Gastrocnemius medialis (tissue), 4 donors: ENCODE data around the gene TPM2. TPM values are rescaled to one million over a fixed set of nuclear protein-coding genes. Genes with fewer than 3 reads are reported as not detected.

Experiments used
- ATAC-seq, 2 donors: fragments of 150-250 bp; one replicate each; pipeline ENCODE4 v1.9.1; 2016
- DNase-seq, 2 donors: peaks; one replicate each; pipeline ENCODE4 v3.0.0-alpha.2; 2019
- H3K27ac ChIP-seq, 4 donors: fragments of 200-600 bp; sonication (generic); 1 replicate in 1 of 4; 2 replicates in 3 of 4; pipeline ENCODE4 v1.5.1; 2016 to 2018; ENCODE audit warnings: mild to moderate bottlenecking in 2 of 4, moderate library complexity in 1 of 4
- H3K27me3 ChIP-seq, 3 donors: fragments of 200-600 bp; sonication (generic) in 2 of 3; 1 replicate in 1 of 3; 2 replicates in 2 of 3; pipeline versions ENCODE4 v1.5.1 to v1.6.0; 2016 to 2019; ENCODE audit warnings: mild to moderate bottlenecking in 1 of 3, moderate library complexity in 1 of 3
- H3K36me3 ChIP-seq, 2 donors: fragments of 200-600 bp; sonication (generic) in 1 of 2; one replicate each; pipeline ENCODE4 v1.5.1; 2017 to 2018
- H3K4me1 ChIP-seq, 2 donors: fragments of 200-600 bp; sonication (generic) in 1 of 2; one replicate each; pipeline ENCODE4 v1.5.1; 2016 to 2017; ENCODE audit warnings: mild to moderate bottlenecking in 2 of 2
- H3K4me3 ChIP-seq, 4 donors: fragments of 200-600 bp; sonication (generic) in 3 of 4; 1 replicate in 1 of 4; 2 replicates in 3 of 4; pipeline ENCODE4 v1.5.1; 2016 to 2019; ENCODE audit warnings: mild to moderate bottlenecking in 2 of 4
- H3K9me3 ChIP-seq, 3 donors: fragments of 200-600 bp; sonication (generic) in 2 of 3; 1 replicate in 1 of 3; 2 replicates in 2 of 3; pipeline ENCODE4 v1.5.1; 2016 to 2019
- CTCF ChIP-seq, 5 experiments: fragments of 450-650 bp in 3 of 5; fragments of 200-600 bp in 2 of 5; sonication (generic) in 2 of 5; IDR thresholded peaks in 4 of 5; conservative IDR thresholded peaks in 1 of 5; 1 replicate in 4 of 5; 2 replicates in 1 of 5; pipeline ENCODE4 v1.5.1; 2016 to 2019; ENCODE audit warnings: antibody characterized with exemption in 5 of 5, mild to moderate bottlenecking in 3 of 5, moderate library complexity in 3 of 5
- POLR2A ChIP-seq, 2 donors: fragments of 450-650 bp; IDR thresholded peaks; one replicate each; pipeline ENCODE4 v1.6.1; 2017; ENCODE audit warnings: antibody characterized with exemption in 2 of 2, mild to moderate bottlenecking in 2 of 2, moderate library complexity in 2 of 2
- in situ Hi-C, 4 donors: fragments of 200-750 bp; cut with MboI; loops; one replicate each; pipeline versions ENCODE4 v1.15.0 to v1.8.0; 2017; ENCODE audit warnings: low sequenced_read_pairs in 4 of 4
- intact Hi-C: fragments of 100-400 bp; cut with DNase I; formaldehyde crosslinking; loops from one replicate; pipeline ENCODE4 v1.15.1; 2023; ENCODE audit warnings: low total_unique reads
- total RNA-seq, 4 donors: library from RNA; depleted of rRNA; stranded (reverse); fragments of >200 nt; gene quantifications; one replicate each; pipeline versions ENCODE4 v1.1.0 to v1.2.3, GENCODE V29; 2016

The TPM2 gene
- total RNA-seq, 4 donors from 2014 or later, result 6,121 to 7,913 (median 7,020) TPM

- TF ChIP-seq CTCF (IDR thresholded peaks at IDR 0.05 in 4 of 5, conservative IDR thresholded peaks at IDR 0.05 in 1 of 5) (no peak), POLR2A (IDR thresholded peaks at IDR 0.05) (no peak)
These were observed 7.0 kb downstream of the TPM2 start for GRCh38 chr9:35682520-35683315.

GRCh38 chr9:35682051-35682450, 7.7 kb downstream of the TPM2 start:
- TF ChIP-seq CTCF (IDR thresholded peaks at IDR 0.05 in 4 of 5, conservative IDR thresholded peaks at IDR 0.05 in 1 of 5) (no peak), POLR2A (IDR thresholded peaks at IDR 0.05) (no peak)
- intact Hi-C loops, result no loop called here
- H3K4me3 ChIP-seq, result no peak overlapping the region
- H3K27ac ChIP-seq, result peak overlapping the region; percentile 3 to 98 (median 49)
- no peaks in the 10 kb centered on the region for H3K9me3 ChIP-seq
- peaks cover 20 to 28% of the 10 kb centered on the region in 2 donors for H3K4me1 ChIP-seq
- H3K27me3 ChIP-seq, result no peaks in the 10 kb centered on the region
- peaks cover 0 to 32% of the 10 kb centered on the region in 2 donors for H3K36me3 ChIP-seq
- in situ Hi-C loops, result no loop called here
- DNase-seq (no peak), ATAC-seq (no peak)

More at GRCh38 chr9:35682520-35683315, 7.0 kb downstream of the TPM2 start:
- H3K27me3 ChIP-seq, result no peaks in the 10 kb centered on the region
- H3K9me3 ChIP-seq, result no peaks in the 10 kb centered on the region
- H3K4me1 ChIP-seq, result peaks cover 27 to 35% of the 10 kb centered on the region in 2 donors
- DNase-seq (no peak), ATAC-seq (no peak)
- in situ Hi-C loops, result no loop called here
- intact Hi-C loops, result no loop called here
- no peak overlapping the region for H3K4me3 ChIP-seq
- H3K36me3 ChIP-seq, result peaks cover 0 to 32% of the 10 kb centered on the region in 2 donors
- H3K27ac ChIP-seq, result peak overlapping the region; percentile 3 to 98 (median 49)

GRCh38 chr9:35681341-35682002, 8.3 kb downstream of the TPM2 start:
- H3K27ac ChIP-seq, result peak overlapping the region; percentile 3 to 98 (median 49)

More at GRCh38 chr9:35681341-35682002, 8.3 kb downstream of the TPM2 start:
- Histone ChIP-seq H3K4me3 (no peak overlapping the region), H3K9me3 (no peaks in the 10 kb centered on the region), H3K36me3 (peaks cover 0 to 32% of the 10 kb centered on the region in 2 donors), H3K27me3 (no peaks in the 10 kb centered on the region), H3K4me1 (peaks cover 15 to 23% of the 10 kb centered on the region in 2 donors)
- TF ChIP-seq POLR2A (IDR thresholded peaks at IDR 0.05) (no peak), CTCF (IDR thresholded peaks at IDR 0.05 in 4 of 5, conservative IDR thresholded peaks at IDR 0.05 in 1 of 5) (no peak)
- no peak for ATAC-seq
- intact Hi-C loops (no loop called here), in situ Hi-C loops (no loop called here)
- no peak for DNase-seq
